Esophagus squamous epithelium (tissue), 5 donors: ENCODE results near the gene TDRD7. TPM values are rescaled to one million over a fixed set of nuclear protein-coding genes. Genes with fewer than 3 reads are reported as not detected.

Experiments
- DNase-seq: peaks from one replicate; lab custom pipeline; 2025; lab: John Stamatoyannopoulos, UW
- H3K27ac ChIP-seq, 4 donors: fragments of 200-600 bp; sonication (generic); one replicate each; pipeline ENCODE4 v1.5.1; 2016 to 2019; ENCODE audit warnings: mild to moderate bottlenecking in 1 of 4
- H3K27me3 ChIP-seq, 4 donors: fragments of 200-600 bp; sonication (generic); 1 replicate in 3 of 4; 2 replicates in 1 of 4; pipeline versions ENCODE4 v1.5.1 to v1.6.0; 2017 to 2021; ENCODE audit warnings: antibody characterized with exemption in 1 of 4
- H3K36me3 ChIP-seq, 3 donors: fragments of 200-600 bp; sonication (generic); one replicate each; pipeline ENCODE4 v1.5.1; 2016 to 2019
- H3K4me1 ChIP-seq, 3 donors: fragments of 200-600 bp; sonication (generic); one replicate each; pipeline ENCODE4 v1.5.1; 2017 to 2019
- H3K4me3 ChIP-seq, 4 donors: fragments of 200-600 bp; sonication (generic); 1 replicate in 3 of 4; 2 replicates in 1 of 4; pipeline ENCODE4 v1.5.1; 2016 to 2019; ENCODE audit warnings: mild to moderate bottlenecking in 2 of 4, moderate library complexity in 1 of 4
- H3K9me3 ChIP-seq, 3 donors: fragments of 200-600 bp; sonication (generic); one replicate each; pipeline ENCODE4 v1.5.1; 2016 to 2019
- CTCF ChIP-seq, 6 experiments: fragments of 450-650 bp in 4 of 6; fragments of 200-600 bp in 2 of 6; sonication (generic) in 2 of 6; IDR thresholded peaks; one replicate each; pipeline ENCODE4 v1.5.1; 2016 to 2019; ENCODE audit warnings: antibody characterized with exemption in 6 of 6, mild to moderate bottlenecking in 4 of 6, moderate library complexity in 4 of 6
- POLR2A ChIP-seq, 4 donors: fragments of 450-650 bp; IDR thresholded peaks; one replicate each; pipeline ENCODE4 v1.6.1; 2017; ENCODE audit warnings: antibody characterized with exemption in 4 of 4, mild to moderate bottlenecking in 4 of 4, moderate library complexity in 3 of 4
- WGBS, 2 donors: methylation state at CpG; one replicate each; pipeline ENCODE4 v1.1.5; 2018; 5-methylcytosine and 5-hydroxymethylcytosine counted together
- intact Hi-C: fragments of 100-400 bp; cut with DNase I; formaldehyde crosslinking; loops from one replicate; pipeline ENCODE4 v1.15.0; 2022
- total RNA-seq, 4 donors: library from RNA; depleted of rRNA; stranded (reverse); fragments of >200 nt; gene quantifications; one replicate each; pipeline ENCODE4 v1.1.0, GENCODE V29; 2016
- donor health status: DM: yes; HTN: yes; CAD: no.

The TDRD7 gene
- total RNA-seq, 4 donors from 2014 or later = 7.7 to 11.3 (median 10.2) TPM

DNA sequence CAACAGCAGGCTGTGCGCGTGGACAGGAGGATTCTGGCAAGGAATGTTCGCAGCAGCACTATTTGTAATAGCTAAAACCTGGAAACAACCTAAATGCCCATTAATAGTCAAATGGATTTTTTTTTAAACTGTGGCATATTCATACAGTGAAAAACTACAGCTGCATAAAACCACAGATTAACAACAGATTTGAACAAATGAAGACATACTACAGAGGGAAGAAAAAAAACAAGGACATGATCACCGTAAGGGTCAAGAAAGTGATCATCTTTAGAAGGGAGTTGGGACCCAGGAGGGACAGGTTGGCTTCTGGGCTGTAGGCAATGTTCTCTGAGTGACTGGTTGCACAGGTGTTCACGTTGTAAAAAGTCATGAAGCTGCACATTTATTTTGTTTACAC is 88.4 kb downstream of the TDRD7 start:
- intact Hi-C loops = no loop called here
- H3K36me3 ChIP-seq = peaks cover 0 to 18% (median 0%) of the 10 kb centered on the region in 3 donors
- H3K27ac ChIP-seq = no peak overlapping the region
- 46 to 61% methylated on average over 5 of the region's 5 CpGs for WGBS, 2 donors
- no peak for TF ChIP-seq CTCF (IDR thresholded peaks at IDR 0.05)
- TF ChIP-seq POLR2A (IDR thresholded peaks at IDR 0.05) = no peak
- no peaks in the 10 kb centered on the region for H3K9me3 ChIP-seq
- no peak overlapping the region for H3K4me3 ChIP-seq
- H3K27me3 ChIP-seq = peaks cover 0 to 63% (median 1%) of the 10 kb centered on the region in 4 donors
- peaks cover 15 to 38% (median 23%) of the 10 kb centered on the region in 3 donors for H3K4me1 ChIP-seq
- DNase-seq = no peak

DNA sequence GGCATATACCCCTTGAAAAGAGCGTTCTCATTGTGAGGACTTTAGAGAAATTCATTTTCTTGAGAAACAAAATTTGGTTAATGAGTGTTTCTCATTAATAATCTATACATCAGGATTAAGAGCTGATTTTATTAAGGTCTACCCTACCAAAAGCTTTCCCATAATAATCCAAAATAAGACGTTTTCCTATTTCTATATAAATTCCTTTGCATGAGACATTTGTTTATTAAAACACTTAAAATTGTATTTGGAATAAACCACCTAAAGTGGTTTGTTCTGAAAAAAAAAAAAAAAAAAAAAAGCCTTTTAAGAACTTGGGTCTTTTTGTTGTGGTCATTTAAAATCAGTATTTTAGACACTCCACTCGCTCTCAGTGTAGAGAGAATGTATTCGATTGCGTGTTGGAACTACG is 88.9 kb downstream of the TDRD7 start:
- TF ChIP-seq POLR2A (IDR thresholded peaks at IDR 0.05) = no peak
- TF ChIP-seq CTCF (IDR thresholded peaks at IDR 0.05) = no peak
- peaks cover 0 to 68% (median 1%) of the 10 kb centered on the region in 4 donors for H3K27me3 ChIP-seq
- WGBS, 2 donors = 16 to 19% methylated on average over 6 of the region's 6 CpGs
- H3K4me3 ChIP-seq = peak overlapping the region; percentile 61 to 84 (median 70)
- no peak for DNase-seq
- intact Hi-C loops = no loop called here
- peak overlapping the region in 3 of 4 donors; percentile 48 to 88 (median 87) for H3K27ac ChIP-seq
- no peaks in the 10 kb centered on the region for H3K9me3 ChIP-seq
- peaks cover 15 to 38% (median 23%) of the 10 kb centered on the region in 3 donors for H3K4me1 ChIP-seq
- H3K36me3 ChIP-seq = peaks cover 0 to 13% (median 0%) of the 10 kb centered on the region in 3 donors

- peaks cover 0 to 74% (median 1%) of the 10 kb centered on the region in 4 donors for H3K27me3 ChIP-seq
- peak within 1 kb of the TSS; percentile 61 to 88 (median 77) for H3K27ac ChIP-seq
- TF ChIP-seq POLR2A (IDR thresholded peaks at IDR 0.05) (peak in 1 of 4 donors; percentile 11), CTCF (IDR thresholded peaks at IDR 0.05) (no peak)
- H3K36me3 ChIP-seq = peaks cover 0 to 7% (median 0%) of the 10 kb centered on the region in 3 donors
- peak within 1 kb of the TSS; percentile 61 to 84 (median 70) for H3K4me3 ChIP-seq
- intact Hi-C loops = no loop called here
- 0 to 5% methylated on average over 12 to 15 of the region's 87 CpGs for WGBS, 2 donors
- H3K9me3 ChIP-seq = no peaks in the 10 kb centered on the region
- H3K4me1 ChIP-seq = peaks cover 15 to 38% (median 23%) of the 10 kb centered on the region in 3 donors
- DNase-seq = no peak
These were observed 89.5 kb downstream of the TDRD7 start, which contains the start of gene TMOD1 for GRCh38 chr9:97501177-97501971. Gene TMOD1 (plus strand): TSS chr9:97501666. CDS start chr9:97524189, 22,523 bp downstream.

- H3K27ac ChIP-seq = peak overlapping the region; percentile 61 to 88 (median 77)
- TF ChIP-seq CTCF (IDR thresholded peaks at IDR 0.05) (no peak), POLR2A (IDR thresholded peaks at IDR 0.05) (peak in 2 of 4 donors; percentile 13 to 17)
- peaks cover 0 to 2% (median 0%) of the 10 kb centered on the region in 3 donors for H3K36me3 ChIP-seq
- no CpG with 5 or more reads among the region's 30 CpGs for WGBS, 2 donors
- H3K9me3 ChIP-seq = no peaks in the 10 kb centered on the region
- DNase-seq = no peak
- H3K4me3 ChIP-seq = peak overlapping the region; percentile 61 to 84 (median 70)
- intact Hi-C loops = no loop called here
- H3K27me3 ChIP-seq = peaks cover 0 to 80% (median 1%) of the 10 kb centered on the region in 4 donors
- H3K4me1 ChIP-seq = peaks cover 15 to 38% (median 23%) of the 10 kb centered on the region in 3 donors
These were observed 90.0 kb downstream of the TDRD7 start for GRCh38 chr9:97501972-97502221.
